RPMI7951 (cell line): Measurements from ENCODE around the gene DLK1. TPM values are rescaled to one million over a fixed set of nuclear protein-coding genes. Genes with fewer than 3 reads are reported as not detected.

Experiments
- DNase-seq: peaks from one replicate; pipeline ENCODE4 v3.0.0-alpha.2; 2012; ENCODE audit warnings: low read depth
- total RNA-seq: library from RNA; depleted of rRNA; stranded (reverse); fragments of >200 nt; shearing (Covaris generic); gene quantifications from 2 replicates; pipeline ENCODE4 v1.2.3, GENCODE V29; 2014

The DLK1 gene
- total RNA-seq, 1 experiment from 2014 or later, result not detected

- no peak for DNase-seq
Measured at GRCh38 chr14:100693877-100694578, 32.7 kb upstream of the DLK1 start.

GRCh38 chr14:100694579-100695422 lies 31.9 kb upstream of the DLK1 start:
- DNase-seq, result peak; percentile 35

GRCh38 chr14:100695423-100695738 lies 31.3 kb upstream of the DLK1 start:
- DNase-seq, result no peak

GRCh38 chr14:100696008-100696407 lies 30.7 kb upstream of the DLK1 start:
- DNase-seq, result no peak

GRCh38 chr14:100696590-100696989 lies 30.1 kb upstream of the DLK1 start:
- DNase-seq, result peak; percentile 26

GRCh38 chr14:100698066-100698465 lies 28.6 kb upstream of the DLK1 start:
- DNase-seq, result no peak

- no peak for DNase-seq
Measured at GRCh38 chr14:100698666-100699448, 27.8 kb upstream of the DLK1 start.

GRCh38 chr14:100701314-100701713 lies 25.4 kb upstream of the DLK1 start:
- DNase-seq, result no peak

GRCh38 chr14:100702590-100702989 lies 24.1 kb upstream of the DLK1 start:
- DNase-seq, result no peak

GRCh38 chr14:100703386-100704220 lies 23.1 kb upstream of the DLK1 start:
- DNase-seq, result no peak

GRCh38 chr14:100706200-100706599 lies 20.5 kb upstream of the DLK1 start:
- DNase-seq, result no peak

- no peak for DNase-seq
Measured at GRCh38 chr14:100706860-100707259, 19.8 kb upstream of the DLK1 start.

GRCh38 chr14:100708425-100709288 lies 18.0 kb upstream of the DLK1 start:
- no peak for DNase-seq

- DNase-seq, result no peak
Measured at GRCh38 chr14:100709289-100710284, 17.1 kb upstream of the DLK1 start.

GRCh38 chr14:100710391-100710790 lies 16.3 kb upstream of the DLK1 start:
- DNase-seq, result no peak

GRCh38 chr14:100710826-100711462 lies 15.7 kb upstream of the DLK1 start:
- DNase-seq, result no peak

GRCh38 chr14:100711493-100711892 lies 15.2 kb upstream of the DLK1 start:
- DNase-seq, result no peak

GRCh38 chr14:100712490-100712889 lies 14.2 kb upstream of the DLK1 start:
- no peak for DNase-seq

GRCh38 chr14:100713705-100714104 lies 13.0 kb upstream of the DLK1 start:
- DNase-seq, result no peak
